Measurements from ENCODE around the gene EFCAB5. TPM values are rescaled to one million over a fixed set of nuclear protein-coding genes. Genes with fewer than 3 reads are reported as not detected.
"Not testable (repeated sequence)": the region's sequence is repeated elsewhere in the genome, so short reads cannot be mapped to it uniquely, and the experiment has no call there.

The EFCAB5 gene
- total RNA-seq, 1 donor from 2014 or later: 1.1 TPM

DNA sequence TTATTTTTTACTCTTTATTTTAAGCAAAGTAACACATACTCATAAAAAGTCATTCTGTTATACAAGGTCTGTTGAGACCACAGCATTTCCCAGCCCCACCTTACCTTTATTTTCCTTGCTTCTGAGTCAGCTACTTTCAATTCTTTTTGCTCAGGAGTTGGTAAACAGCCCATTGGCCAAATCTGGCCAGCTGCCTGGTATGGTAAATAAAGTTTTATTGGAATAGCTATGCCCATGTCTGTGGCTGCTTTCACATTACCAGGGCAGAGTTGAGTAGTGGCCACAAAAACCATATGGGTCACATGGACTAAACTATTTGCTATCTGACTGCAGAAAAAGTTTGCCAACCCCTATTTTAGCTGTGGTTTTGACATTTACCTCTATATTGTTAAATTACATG is 171.8 kb downstream of the EFCAB5 start:
- no peak for DNase-seq (ENCODE audit: low spot score in 2 of 2)
- H3K27me3 ChIP-seq: no peaks in the 10 kb centered on the region
- intact Hi-C loops (cut with DNase I): loop anchor here (10.0 kb wide), 1 partner anchor 362 kb away; the partner anchor contains the start of gene GOSR1
- H3K4me1 ChIP-seq: peaks cover 0 to 3% of the 10 kb centered on the region in 2 donors
- no peak overlapping the region for H3K4me3 ChIP-seq
- H3K27ac ChIP-seq: no peak overlapping the region
- TF ChIP-seq, protein P1, sequence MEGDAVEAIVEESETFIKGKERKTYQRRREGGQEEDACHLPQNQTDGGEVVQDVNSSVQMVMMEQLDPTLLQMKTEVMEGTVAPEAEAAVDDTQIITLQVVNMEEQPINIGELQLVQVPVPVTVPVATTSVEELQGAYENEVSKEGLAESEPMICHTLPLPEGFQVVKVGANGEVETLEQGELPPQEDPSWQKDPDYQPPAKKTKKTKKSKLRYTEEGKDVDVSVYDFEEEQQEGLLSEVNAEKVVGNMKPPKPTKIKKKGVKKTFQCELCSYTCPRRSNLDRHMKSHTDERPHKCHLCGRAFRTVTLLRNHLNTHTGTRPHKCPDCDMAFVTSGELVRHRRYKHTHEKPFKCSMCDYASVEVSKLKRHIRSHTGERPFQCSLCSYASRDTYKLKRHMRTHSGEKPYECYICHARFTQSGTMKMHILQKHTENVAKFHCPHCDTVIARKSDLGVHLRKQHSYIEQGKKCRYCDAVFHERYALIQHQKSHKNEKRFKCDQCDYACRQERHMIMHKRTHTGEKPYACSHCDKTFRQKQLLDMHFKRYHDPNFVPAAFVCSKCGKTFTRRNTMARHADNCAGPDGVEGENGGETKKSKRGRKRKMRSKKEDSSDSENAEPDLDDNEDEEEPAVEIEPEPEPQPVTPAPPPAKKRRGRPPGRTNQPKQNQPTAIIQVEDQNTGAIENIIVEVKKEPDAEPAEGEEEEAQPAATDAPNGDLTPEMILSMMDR (IDR thresholded peaks at IDR 0.05): no peak
- no peaks in the 10 kb centered on the region for H3K9me3 ChIP-seq
- no peaks in the 10 kb centered on the region for H3K36me3 ChIP-seq

DNA sequence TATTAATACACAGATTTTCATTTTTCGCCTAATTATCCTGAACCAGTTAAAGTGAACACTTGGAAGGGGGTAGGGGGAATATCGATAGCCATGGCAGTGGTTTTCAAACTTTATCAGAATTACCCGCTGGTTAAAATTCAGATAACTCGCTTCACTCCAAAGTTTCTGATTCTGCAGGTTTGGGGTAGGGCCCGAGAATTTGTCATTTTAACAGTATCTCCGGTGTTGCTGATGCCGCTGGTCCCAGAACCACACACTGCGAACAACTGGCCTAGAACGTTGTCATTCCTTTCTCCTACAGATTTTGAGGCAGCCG is 174.9 kb downstream of the EFCAB5 start:
- H3K9me3 ChIP-seq: no peaks in the 10 kb centered on the region
- no peak for DNase-seq (ENCODE audit: low spot score in 2 of 2)
- intact Hi-C loops (cut with DNase I): loop anchor here (5.0 to 10.0 kb wide), 4 partner anchors 176 to 486 kb away; partner anchors contain the start of genes BLMH, CPD and GOSR1
- TF ChIP-seq, protein P1 (IDR thresholded peaks at IDR 0.05): no peak
- no peaks in the 10 kb centered on the region for H3K27me3 ChIP-seq
- peak overlapping the region; percentile 92 to 95 for H3K27ac ChIP-seq
- peaks cover 0 to 12% of the 10 kb centered on the region in 2 donors for H3K4me1 ChIP-seq
- H3K4me3 ChIP-seq: peak overlapping the region; percentile 65 to 71
- peaks cover 4 to 8% of the 10 kb centered on the region in 2 donors for H3K36me3 ChIP-seq

DNA sequence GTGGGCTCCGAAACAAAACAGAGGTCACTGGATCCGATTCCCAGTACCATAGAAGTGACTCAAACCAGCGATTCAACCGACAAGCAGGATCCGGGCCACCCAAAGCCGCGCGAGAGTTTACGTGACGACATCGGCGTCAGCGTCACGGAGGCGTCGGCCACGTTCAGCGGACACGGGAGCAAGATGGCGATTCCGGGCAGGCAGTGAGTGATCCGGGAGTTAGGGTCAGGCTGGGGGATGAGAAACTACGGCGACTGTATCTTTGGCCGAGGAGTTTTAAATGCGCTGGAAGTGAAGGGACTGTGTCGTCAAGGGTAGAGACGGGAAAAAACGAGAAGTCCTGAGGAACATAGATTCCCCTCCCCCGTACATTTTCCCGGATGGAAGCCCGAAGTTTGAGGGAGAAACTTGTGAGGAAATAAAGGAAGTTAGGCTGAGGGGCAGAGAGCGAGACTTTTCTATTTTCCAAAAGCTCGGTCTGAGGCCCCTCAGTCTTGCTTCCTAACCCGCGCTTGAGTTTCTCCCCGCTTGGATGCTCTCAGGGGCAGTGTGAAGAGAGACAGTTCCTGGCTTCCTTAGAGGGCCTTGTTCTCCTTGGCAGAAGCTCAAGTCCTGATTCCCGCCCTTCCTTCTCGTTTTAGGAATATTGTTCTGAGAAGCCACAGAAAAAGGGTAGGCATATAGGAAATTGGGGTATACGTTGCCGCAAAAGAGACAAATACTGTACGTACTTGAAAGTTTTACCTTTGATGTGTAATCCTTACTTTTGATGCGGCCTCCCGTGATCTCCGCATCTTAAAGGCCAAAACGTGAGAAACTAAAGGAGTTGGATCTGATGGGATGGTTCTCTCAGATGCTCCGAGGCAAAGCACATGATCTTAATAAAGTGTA is 175.5 kb downstream of the EFCAB5 start, which contains the start of gene NSRP1:
NSRP1 (plus strand) TSS at position 156 of the 891 bp plus-strand sequence; CDS start at position 184, 28 bp downstream.
- intact Hi-C loops (cut with DNase I): loop anchor here (5.0 to 10.0 kb wide), 4 partner anchors 175 to 485 kb away; partner anchors contain the start of genes BLMH, CPD and GOSR1
- Histone ChIP-seq H3K9me3 (no peaks in the 10 kb centered on the region), H3K27ac (peak within 1 kb of the TSS; percentile 92 to 95), H3K27me3 (no peaks in the 10 kb centered on the region), H3K4me1 (peaks cover 0 to 12% of the 10 kb centered on the region in 2 donors), H3K4me3 (peak within 1 kb of the TSS; percentile 65 to 71), H3K36me3 (peaks cover 4 to 8% of the 10 kb centered on the region in 2 donors)
- peak; percentile 82 to 98 for DNase-seq (ENCODE audit: low spot score in 2 of 2)
- TF ChIP-seq, protein P1 (IDR thresholded peaks at IDR 0.05): no peak

DNA sequence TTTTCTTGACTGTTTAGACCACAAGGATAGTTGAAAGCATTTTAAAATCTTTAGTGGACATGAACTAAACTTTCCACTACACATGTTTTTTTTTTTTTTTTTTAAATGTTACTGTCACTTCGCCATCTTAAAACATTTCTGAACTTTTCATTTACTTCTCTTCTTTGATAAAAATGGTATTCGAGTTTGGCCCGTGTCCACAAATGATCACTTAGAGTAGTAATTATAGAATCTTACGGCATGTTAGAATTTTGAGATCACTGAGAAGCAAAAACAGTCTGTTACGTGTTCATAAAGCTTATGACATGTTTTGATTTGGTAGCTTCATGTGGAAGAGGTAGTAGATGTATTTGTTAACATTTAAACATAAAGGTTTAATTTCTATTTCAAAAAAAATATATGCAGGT is 176.2 kb downstream of the EFCAB5 start:
- H3K27ac ChIP-seq: peak overlapping the region; percentile 92 to 95
- TF ChIP-seq, protein P1 (IDR thresholded peaks at IDR 0.05): no peak
- no peaks in the 10 kb centered on the region for H3K27me3 ChIP-seq
- intact Hi-C loops (cut with DNase I): loop anchor here (5.0 to 10.0 kb wide), 4 partner anchors 175 to 485 kb away; partner anchors contain the start of genes BLMH, CPD and GOSR1
- H3K4me3 ChIP-seq: peak overlapping the region; percentile 65 to 71
- peaks cover 0 to 12% of the 10 kb centered on the region in 2 donors for H3K4me1 ChIP-seq
- peaks cover 4 to 8% of the 10 kb centered on the region in 2 donors for H3K36me3 ChIP-seq
- H3K9me3 ChIP-seq: no peaks in the 10 kb centered on the region
- no peak for DNase-seq (ENCODE audit: low spot score in 2 of 2)

DNA sequence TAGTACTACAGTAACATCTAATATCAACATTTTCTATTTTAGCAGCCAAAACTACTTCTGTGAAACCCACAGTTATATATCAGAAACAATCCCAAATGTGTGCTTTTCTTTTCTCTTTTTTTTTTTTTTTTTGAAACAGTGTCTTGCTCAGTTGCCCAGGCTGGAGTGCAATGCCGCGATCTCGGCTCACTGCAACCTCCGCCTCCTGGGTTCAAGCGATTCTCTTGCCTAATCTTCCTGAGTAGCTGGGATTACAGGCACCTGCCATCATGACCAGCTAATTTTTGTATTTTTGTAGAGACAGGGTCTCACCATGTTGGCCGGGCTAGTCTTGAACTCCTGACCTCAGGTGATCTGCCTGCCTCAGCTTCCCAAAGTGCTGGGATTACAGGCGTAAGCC is 177.2 kb downstream of the EFCAB5 start:
- DNase-seq (ENCODE audit: low spot score in 2 of 2); H3K27ac ChIP-seq; H3K27me3 ChIP-seq; H3K9me3 ChIP-seq: not testable (repeated sequence)
- H3K4me1 ChIP-seq: peaks cover 0 to 12% of the 10 kb centered on the region in 2 donors
- intact Hi-C loops (cut with DNase I): loop anchor here (5.0 to 10.0 kb wide), 4 partner anchors 174 to 484 kb away; partner anchors contain the start of genes BLMH, CPD and GOSR1
- peaks cover 4 to 12% of the 10 kb centered on the region in 2 donors for H3K36me3 ChIP-seq
- peak overlapping the region in 1 of 2 donors; percentile 71 for H3K4me3 ChIP-seq

Data from ascending aorta (tissue), 2 donors.